ENCODE measurements around the gene PARVG. TPM values are rescaled to one million over a fixed set of nuclear protein-coding genes. Genes with fewer than 3 reads are reported as not detected.

PARVG gene
- total RNA-seq, 1 donor from 2014 or later = 0.27 TPM

DNA sequence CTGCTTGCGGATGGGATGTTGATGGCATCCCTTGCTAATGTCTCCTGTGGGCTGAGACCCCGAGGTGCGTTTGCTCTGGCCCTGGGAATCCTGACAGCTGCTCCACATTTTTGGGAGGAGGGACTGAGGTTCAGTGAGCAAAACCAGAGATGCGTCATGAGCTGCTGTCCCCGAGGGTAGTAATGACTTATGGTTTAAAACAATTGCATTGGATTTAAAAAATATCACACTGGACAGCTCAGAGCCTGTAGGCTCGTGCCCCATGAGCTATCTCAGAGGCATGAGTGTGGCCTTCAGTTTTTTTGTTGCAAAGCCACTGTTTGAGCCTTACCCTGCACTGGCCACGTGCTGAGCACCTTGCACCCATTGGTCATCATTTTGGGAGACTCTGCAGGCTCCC, 20.9 kb upstream of the PARVG start:
- Mint-ChIP-seq H3K9me3 (ENCODE audit: low read depth) (no peaks in the 10 kb centered on the region), H3K27ac (ENCODE audit: unreplicated experiment) (no peak overlapping the region), H3K4me3 (ENCODE audit: unreplicated experiment) (no peak overlapping the region), H3K36me3 (ENCODE audit: low read depth) (peaks cover 24% of the 10 kb centered on the region), H3K4me1 (ENCODE audit: low read depth) (no peaks in the 10 kb centered on the region), H3K27me3 (ENCODE audit: low read depth) (no peaks in the 10 kb centered on the region)
- no peak for TF ChIP-seq CTCF (IDR thresholded peaks at IDR 0.05)
- no peak for DNase-seq (ENCODE audit: low spot score)

GRCh38 chr22:44160421-44160820, 20.3 kb upstream of the PARVG start:
- Mint-ChIP-seq H3K9me3 (ENCODE audit: low read depth) (no peaks in the 10 kb centered on the region), H3K36me3 (ENCODE audit: low read depth) (peaks cover 25% of the 10 kb centered on the region), H3K27ac (ENCODE audit: unreplicated experiment) (no peak overlapping the region), H3K4me3 (ENCODE audit: unreplicated experiment) (no peak overlapping the region), H3K4me1 (ENCODE audit: low read depth) (no peaks in the 10 kb centered on the region), H3K27me3 (ENCODE audit: low read depth) (no peaks in the 10 kb centered on the region)
- no peak for DNase-seq (ENCODE audit: low spot score)
- no peak for TF ChIP-seq CTCF (IDR thresholded peaks at IDR 0.05)

GRCh38 chr22:44161673-44162072, 19.1 kb upstream of the PARVG start:
- no peak overlapping the region for H3K4me3 Mint-ChIP-seq (ENCODE audit: unreplicated experiment)
- no peak overlapping the region for H3K27ac Mint-ChIP-seq (ENCODE audit: unreplicated experiment)
- H3K9me3 Mint-ChIP-seq (ENCODE audit: low read depth) = no peaks in the 10 kb centered on the region
- no peak for DNase-seq (ENCODE audit: low spot score)
- TF ChIP-seq CTCF (IDR thresholded peaks at IDR 0.05) = no peak
- no peaks in the 10 kb centered on the region for H3K4me1 Mint-ChIP-seq (ENCODE audit: low read depth)
- no peaks in the 10 kb centered on the region for H3K27me3 Mint-ChIP-seq (ENCODE audit: low read depth)
- H3K36me3 Mint-ChIP-seq (ENCODE audit: low read depth) = peaks cover 24% of the 10 kb centered on the region

- Mint-ChIP-seq H3K9me3 (ENCODE audit: low read depth) (no peaks in the 10 kb centered on the region), H3K27me3 (ENCODE audit: low read depth) (no peaks in the 10 kb centered on the region), H3K4me1 (ENCODE audit: low read depth) (no peaks in the 10 kb centered on the region), H3K27ac (ENCODE audit: unreplicated experiment) (no peak overlapping the region), H3K36me3 (ENCODE audit: low read depth) (peaks cover 20% of the 10 kb centered on the region), H3K4me3 (ENCODE audit: unreplicated experiment) (no peak overlapping the region)
- no peak for DNase-seq (ENCODE audit: low spot score)
- TF ChIP-seq CTCF (IDR thresholded peaks at IDR 0.05) = no peak
Observed at GRCh38 chr22:44162960-44163359, 17.8 kb upstream of the PARVG start.

- no peak for DNase-seq (ENCODE audit: low spot score)
- Mint-ChIP-seq H3K4me1 (ENCODE audit: low read depth) (no peaks in the 10 kb centered on the region), H3K36me3 (ENCODE audit: low read depth) (peaks cover 16% of the 10 kb centered on the region), H3K9me3 (ENCODE audit: low read depth) (no peaks in the 10 kb centered on the region), H3K4me3 (ENCODE audit: unreplicated experiment) (no peak overlapping the region), H3K27me3 (ENCODE audit: low read depth) (no peaks in the 10 kb centered on the region), H3K27ac (ENCODE audit: unreplicated experiment) (no peak overlapping the region)
- TF ChIP-seq CTCF (IDR thresholded peaks at IDR 0.05) = no peak
Observed at GRCh38 chr22:44163536-44163935, 17.2 kb upstream of the PARVG start.
